ENCODE data around the gene TMC1. TPM values are rescaled to one million over a fixed set of nuclear protein-coding genes. Genes with fewer than 3 reads are reported as not detected.
A peak's percentile ranks its signal among the peaks of the same experiment; 100 is the strongest.

TMC1 gene
- total RNA-seq, 1 experiment from 2014 or later, result not detected

- DNase-seq (ENCODE audit: low read depth), result peak; percentile 95
Observed at GRCh38 chr9:72526901-72527800, 5.7 kb downstream of the TMC1 start.

GRCh38 chr9:72527801-72528195, 6.4 kb downstream of the TMC1 start:
- DNase-seq (ENCODE audit: low read depth), result no peak

GRCh38 chr9:72529531-72529930, 8.1 kb downstream of the TMC1 start:
- no peak for DNase-seq (ENCODE audit: low read depth)

GRCh38 chr9:72533322-72533721, 11.9 kb downstream of the TMC1 start:
- no peak for DNase-seq (ENCODE audit: low read depth)

- no peak for DNase-seq (ENCODE audit: low read depth)
Observed at GRCh38 chr9:72534931-72535330, 13.5 kb downstream of the TMC1 start.

- DNase-seq (ENCODE audit: low read depth), result no peak
Observed at GRCh38 chr9:72537011-72537545, 15.7 kb downstream of the TMC1 start.

GRCh38 chr9:72537671-72538070, 16.3 kb downstream of the TMC1 start:
- DNase-seq (ENCODE audit: low read depth), result peak; percentile 34

GRCh38 chr9:72538921-72539702, 17.7 kb downstream of the TMC1 start:
- peak; percentile 34 for DNase-seq (ENCODE audit: low read depth)

GRCh38 chr9:72539824-72540347, 18.5 kb downstream of the TMC1 start:
- peak; percentile 80 for DNase-seq (ENCODE audit: low read depth)

GRCh38 chr9:72540348-72540873, 19.0 kb downstream of the TMC1 start:
- DNase-seq (ENCODE audit: low read depth), result peak; percentile 94

GRCh38 chr9:72542537-72542833, 21.1 kb downstream of the TMC1 start:
- DNase-seq (ENCODE audit: low read depth), result peak; percentile 66

- DNase-seq (ENCODE audit: low read depth), result no peak
Observed at GRCh38 chr9:72542917-72543316, 21.5 kb downstream of the TMC1 start.

GRCh38 chr9:72551306-72551705, 29.9 kb downstream of the TMC1 start:
- no peak for DNase-seq (ENCODE audit: low read depth)

GRCh38 chr9:72552356-72552755, 30.9 kb downstream of the TMC1 start:
- DNase-seq (ENCODE audit: low read depth), result no peak

GRCh38 chr9:72554221-72554641, 32.8 kb downstream of the TMC1 start:
- DNase-seq (ENCODE audit: low read depth), result peak; percentile 85

- peak; percentile 97 for DNase-seq (ENCODE audit: low read depth)
Observed at GRCh38 chr9:72557549-72557948, 36.1 kb downstream of the TMC1 start.

- no peak for DNase-seq (ENCODE audit: low read depth)
Observed at GRCh38 chr9:72560086-72560485, 38.7 kb downstream of the TMC1 start.

- DNase-seq (ENCODE audit: low read depth), result no peak
Observed at GRCh38 chr9:72563806-72564205, 42.4 kb downstream of the TMC1 start.

- no peak for DNase-seq (ENCODE audit: low read depth)
Observed at GRCh38 chr9:72564479-72565281, 43.3 kb downstream of the TMC1 start.

GRCh38 chr9:72565535-72565934, 44.1 kb downstream of the TMC1 start:
- DNase-seq (ENCODE audit: low read depth), result no peak

GRCh38 chr9:72574156-72574810, 52.9 kb downstream of the TMC1 start:
- DNase-seq (ENCODE audit: low read depth), result no peak
